NCI-H82 (cell line): ENCODE measurements around the gene IKBKG.
"Not testable (repeated sequence)": the region's sequence is repeated elsewhere in the genome, so short reads cannot be mapped to it uniquely, and the experiment has no call there.

Experiments
- DNase-seq: peaks from one replicate; lab custom pipeline; 2025; lab: John Stamatoyannopoulos, UW

IKBKG gene

GRCh38 chrX:154605566-154605965, 58.1 kb downstream of the IKBKG start:
- no peak for DNase-seq

DNA sequence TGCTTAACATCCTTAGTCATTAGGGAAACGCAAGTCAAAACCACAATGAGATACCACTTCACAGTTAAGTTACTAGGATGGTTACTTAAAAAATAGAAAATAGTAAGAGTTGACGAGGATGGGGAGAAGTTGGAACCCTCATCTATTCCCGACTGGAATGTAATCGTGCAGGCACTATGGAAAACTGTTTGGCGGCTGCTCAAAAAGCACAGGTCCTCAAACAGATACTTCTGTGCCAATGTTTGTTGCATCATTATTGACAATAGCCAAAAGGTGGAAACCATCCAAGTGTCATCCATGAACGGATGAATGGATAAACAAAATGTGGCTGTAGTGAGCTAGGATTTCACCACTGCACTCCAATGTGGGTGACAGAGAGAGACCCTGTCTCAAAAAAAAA, 60.0 kb downstream of the IKBKG start:
- DNase-seq = no peak

GRCh38 chrX:154607976-154608375, 60.6 kb downstream of the IKBKG start:
- not testable (repeated sequence) for DNase-seq

GRCh38 chrX:154608823-154609222, 61.4 kb downstream of the IKBKG start:
- DNase-seq = not testable (repeated sequence)

DNA sequence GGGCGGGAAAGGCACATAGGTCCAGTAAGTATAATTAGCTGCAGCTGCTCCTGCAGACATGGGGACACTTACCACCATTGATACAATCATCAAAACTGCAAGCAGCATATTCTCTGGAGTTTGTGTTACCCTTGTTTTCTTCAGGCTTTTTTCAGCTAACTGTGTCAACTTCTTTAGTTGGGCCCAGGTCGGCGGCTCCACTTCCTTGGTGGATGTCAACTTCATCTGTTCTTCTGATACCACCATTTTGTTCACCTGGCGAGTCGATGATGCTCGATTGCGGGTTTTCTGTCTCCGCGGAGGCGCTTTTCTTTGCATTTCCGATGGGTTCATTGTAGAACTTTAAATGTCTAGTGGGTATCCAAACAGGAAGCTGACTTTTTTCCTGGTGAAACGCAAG, 63.7 kb downstream of the IKBKG start:
- DNase-seq = not testable (repeated sequence)

DNA sequence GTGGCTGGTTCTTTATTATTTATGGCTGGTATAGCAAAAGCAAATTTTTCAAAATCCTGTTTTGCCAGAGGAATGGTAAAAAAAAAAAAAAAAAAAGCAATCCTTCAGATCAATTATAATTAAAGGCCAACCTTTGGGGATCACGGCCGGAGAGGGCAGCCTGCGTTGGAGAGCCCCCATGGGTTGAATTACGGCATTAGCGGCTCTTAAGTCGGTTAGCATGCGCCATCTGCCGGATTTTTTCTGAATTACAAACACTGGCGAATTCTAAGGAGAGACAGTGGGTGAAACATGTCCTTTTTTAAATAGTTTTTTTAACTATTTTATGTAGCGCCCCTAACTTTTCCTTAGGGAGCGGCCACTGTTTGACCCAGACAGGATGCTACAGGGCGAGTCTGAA, 66.2 kb downstream of the IKBKG start:
- not testable (repeated sequence) for DNase-seq
